ENCODE data around the gene CEP152.

DNA sequence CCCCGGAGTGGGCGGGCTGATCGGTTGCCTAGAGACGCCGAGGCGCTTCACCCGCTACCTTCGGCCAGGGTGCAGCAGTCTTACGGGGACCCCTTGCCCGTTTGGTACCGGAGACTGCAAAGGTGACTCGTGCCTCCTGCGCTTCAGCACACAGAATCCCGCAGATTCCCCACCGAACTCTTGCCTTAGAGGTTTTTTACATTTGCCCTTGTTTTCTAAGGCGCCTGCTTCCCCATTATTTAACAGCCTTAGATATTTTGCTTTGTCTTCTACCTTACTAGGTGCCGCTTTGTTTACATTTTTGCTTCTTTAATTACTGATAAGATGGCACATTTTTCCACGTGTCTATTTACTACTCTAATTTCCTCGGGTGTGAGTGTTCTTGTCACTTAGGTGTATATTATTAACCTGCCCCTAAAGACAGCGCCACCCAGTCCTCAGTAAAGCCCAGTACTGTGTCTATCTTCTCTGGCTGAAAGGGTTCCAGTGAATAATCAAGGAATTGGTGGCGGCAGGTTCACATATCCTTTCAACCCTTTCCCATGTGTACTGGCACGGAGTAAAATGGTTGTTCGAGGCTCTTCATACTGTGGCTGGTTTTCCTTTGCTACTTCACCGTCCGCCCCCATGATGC is 573 bp upstream of the CEP152 start:
- peak in 1 of 4 experiments; percentile 1 for TF ChIP-seq CTCF (IDR thresholded peaks at IDR 0.05)
- TF ChIP-seq POLR2A (IDR thresholded peaks at IDR 0.05): no peak

All from uterus (tissue), 2 donors.